Neuronal stem cell (in vitro differentiated cells): ENCODE measurements around the gene HS6ST3.

Experiments used
- DNase-seq: peaks from one replicate; pipeline ENCODE4 v3.0.0-alpha.2; 2013; ENCODE audit warnings: low spot score
- H2AFZ ChIP-seq: one replicate; pipeline ENCODE4 v1.6.1; 2013; ENCODE audit warnings: mild to moderate bottlenecking, low read length, inconsistent platforms
- H2AK5ac ChIP-seq: 2 replicates; pipeline ENCODE4 v1.6.1; 2013; ENCODE audit warnings: low read depth, mild to moderate bottlenecking, inconsistent platforms, low read length, moderate library complexity, mixed read lengths
- H2BK120ac ChIP-seq: 2 replicates; pipeline ENCODE4 v1.6.1; 2013; ENCODE audit warnings: low read depth, mild to moderate bottlenecking, inconsistent platforms, low read length, moderate library complexity, mixed read lengths
- H2BK12ac ChIP-seq: one replicate; pipeline ENCODE4 v1.6.1; 2013; ENCODE audit warnings: low read length, inconsistent platforms
- H2BK15ac ChIP-seq: 2 replicates; pipeline ENCODE4 v1.6.1; 2013; ENCODE audit warnings: mild to moderate bottlenecking, low read length, inconsistent platforms, mixed read lengths
- H2BK5ac ChIP-seq: one replicate; pipeline ENCODE4 v1.6.1; 2013; ENCODE audit warnings: inconsistent platforms, mild to moderate bottlenecking, low read length, moderate library complexity
- H3K14ac ChIP-seq: one replicate; pipeline ENCODE4 v1.6.1; 2013; ENCODE audit warnings: low read length, inconsistent platforms
- H3K18ac ChIP-seq: 2 replicates; pipeline ENCODE4 v1.6.1; 2013; ENCODE audit warnings: low read length, inconsistent platforms
- H3K23ac ChIP-seq: 2 replicates; pipeline ENCODE4 v1.6.1; 2013; ENCODE audit warnings: low read depth, mild to moderate bottlenecking, mixed read lengths, low read length, inconsistent platforms; ENCODE audit not compliant: poor library complexity
- H3K27ac ChIP-seq: replicated peaks from 3 replicates; pipeline ENCODE4 v1.5.1; 2013; ENCODE audit warnings: low read length, inconsistent platforms
- H3K27me3 ChIP-seq, 3 experiments: 2 replicates each; pipeline ENCODE4 v1.6.1; 2013; ENCODE audit warnings: low read length in 3 of 3, mild to moderate bottlenecking in 2 of 3, inconsistent platforms in 1 of 3, low read depth in 1 of 3, mixed read lengths in 1 of 3, moderate library complexity in 1 of 3; ENCODE audit not compliant: control insufficient read depth in 3 of 3, insufficient read depth in 3 of 3
- H3K36me3 ChIP-seq, 2 donors: replicated peaks in 1 of 2; 2 replicates each; pipeline ENCODE4 v1.6.1; 2013; ENCODE audit warnings: low read length in 2 of 2; ENCODE audit not compliant: control insufficient read depth in 2 of 2, insufficient read depth in 2 of 2
- H3K4ac ChIP-seq: 2 replicates; pipeline ENCODE4 v1.6.1; 2013; ENCODE audit warnings: inconsistent platforms, mild to moderate bottlenecking, low read length, moderate library complexity
- H3K4me1 ChIP-seq, 2 donors: 1 replicate in 1 of 2; 2 replicates in 1 of 2; pipeline ENCODE4 v1.6.1; 2013; ENCODE audit warnings: low read length in 2 of 2, low read depth in 1 of 2; ENCODE audit not compliant: control insufficient read depth in 2 of 2, insufficient read depth in 1 of 2
- H3K4me2 ChIP-seq: one replicate; pipeline ENCODE4 v1.6.1; 2013; ENCODE audit warnings: mild to moderate bottlenecking, low read length, inconsistent platforms; ENCODE audit not compliant: insufficient read depth, poor library complexity, severe bottlenecking
- H3K4me3 ChIP-seq, 2 donors: 2 replicates each; pipeline ENCODE4 v1.5.1; 2013; ENCODE audit warnings: low read length in 2 of 2, mild to moderate bottlenecking in 2 of 2, inconsistent platforms in 1 of 2, moderate library complexity in 1 of 2
- H3K79me1 ChIP-seq: one replicate; pipeline ENCODE4 v1.6.1; 2013; ENCODE audit warnings: low read depth, mild to moderate bottlenecking, inconsistent platforms, low read length, moderate library complexity
- H3K9ac ChIP-seq: one replicate; pipeline ENCODE4 v1.6.1; 2013; ENCODE audit warnings: mild to moderate bottlenecking, low read depth, low read length, inconsistent platforms; ENCODE audit not compliant: poor library complexity
- H3K9me3 ChIP-seq, 2 donors: replicated peaks in 1 of 2; 2 replicates each; pipeline versions ENCODE3 to v1.6.1; 2013; ENCODE audit warnings: low read length in 2 of 2, mild to moderate bottlenecking in 2 of 2, inconsistent platforms in 1 of 2, low read depth in 1 of 2, mixed read lengths in 1 of 2, moderate library complexity in 1 of 2; ENCODE audit not compliant: control insufficient read depth in 2 of 2, insufficient read depth in 1 of 2
- H4K8ac ChIP-seq: one replicate; pipeline ENCODE4 v1.6.1; 2013; ENCODE audit warnings: low read depth, mild to moderate bottlenecking, inconsistent platforms, low read length, moderate library complexity
- H4K91ac ChIP-seq: one replicate; pipeline ENCODE4 v1.6.1; 2013; ENCODE audit warnings: low read length, low read depth, mild to moderate bottlenecking, inconsistent platforms; ENCODE audit not compliant: poor library complexity
- WGBS, 2 donors: extraction: QIAGEN DNeasy Blood & Tissue Kit; methylation state at CpG; one replicate each; pipeline ENCODE4 v1.1.7; 2013; ENCODE audit warnings: missing lambda C conversion rate in 2 of 2, mixed read lengths in 1 of 2; ENCODE audit not compliant: insufficient read length in 2 of 2, insufficient replicate concordance in 1 of 2; ENCODE audit errors: extremely low coverage in 2 of 2; 5-methylcytosine and 5-hydroxymethylcytosine counted together

The HS6ST3 gene

DNA sequence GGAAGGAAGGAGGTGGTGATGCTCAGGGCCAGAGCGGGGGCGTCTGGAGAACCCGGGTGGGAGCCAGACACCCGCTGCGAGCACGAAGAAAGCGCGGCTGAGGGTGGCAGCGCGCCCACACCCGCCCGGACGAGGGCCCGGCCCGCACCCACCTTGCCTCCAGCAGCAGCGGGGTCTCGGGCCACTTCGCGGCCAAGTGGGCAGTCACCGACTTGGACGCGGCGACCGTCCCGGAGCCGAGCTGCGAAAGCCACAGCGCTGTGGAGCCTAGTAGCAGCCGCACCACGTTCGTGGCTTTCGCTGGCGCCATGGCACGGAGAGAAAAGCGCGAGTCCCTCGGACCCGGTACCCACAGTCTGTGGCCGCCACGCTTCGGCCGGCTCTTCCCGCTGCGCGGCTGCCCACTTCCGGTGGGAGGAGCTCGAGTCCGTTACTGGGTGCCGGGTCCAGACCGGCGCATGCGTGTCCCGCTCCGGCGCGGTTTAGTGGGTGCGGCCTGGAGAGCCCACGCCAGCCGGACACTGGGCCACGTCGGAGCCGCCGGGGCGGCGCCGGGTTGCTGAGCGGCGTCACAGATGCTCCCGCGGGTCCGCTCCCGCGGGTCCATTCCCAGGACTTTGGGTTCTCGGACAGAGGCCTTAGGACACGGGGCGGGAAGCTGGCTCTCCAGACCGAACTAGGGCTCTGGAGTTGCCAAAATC lies 36.8 kb upstream of the HS6ST3 start, which contains the start of gene UGGT2:
Gene UGGT2 (minus strand): TSS at position 399 of the 701 bp plus-strand sequence. CDS start 89 bp downstream, at position 310.
- Histone ChIP-seq H3K27ac (peak within 1 kb of the TSS; percentile 53), H3K4me2 (peak within 1 kb of the TSS; percentile 89), H4K91ac (peak within 1 kb of the TSS; percentile 68), H3K4me3 (peak within 1 kb of the TSS; percentile 85 to 100), H3K9me3 (no peaks in the 10 kb centered on the region), H3K79me1 (peaks cover 6% of the 10 kb centered on the region), H3K9ac (peak within 1 kb of the TSS; percentile 96), H3K23ac (peak within 1 kb of the TSS; percentile 44), H2BK15ac (peak within 1 kb of the TSS; percentile 92), H3K36me3 (no peaks in the 10 kb centered on the region), H2AK5ac (peak within 1 kb of the TSS; percentile 63), H3K4me1 (no peaks in the 10 kb centered on the region), H3K27me3 (peaks cover 0 to under 1% (median 0%) of the 10 kb centered on the region in 3 experiments), H2BK12ac (peak within 1 kb of the TSS; percentile 30), H4K8ac (peak within 1 kb of the TSS; percentile 72), H2BK120ac (no peak within 1 kb of the TSS), H2AFZ (peak within 1 kb of the TSS; percentile 98), H3K18ac (peak within 1 kb of the TSS; percentile 93), H2BK5ac (no peak within 1 kb of the TSS), H3K14ac (peak within 1 kb of the TSS; percentile 90), H3K4ac (no peak within 1 kb of the TSS)
- peak; percentile 76 for DNase-seq
- WGBS, 2 donors: no CpG with 5 or more reads among the region's 77 CpGs

DNA sequence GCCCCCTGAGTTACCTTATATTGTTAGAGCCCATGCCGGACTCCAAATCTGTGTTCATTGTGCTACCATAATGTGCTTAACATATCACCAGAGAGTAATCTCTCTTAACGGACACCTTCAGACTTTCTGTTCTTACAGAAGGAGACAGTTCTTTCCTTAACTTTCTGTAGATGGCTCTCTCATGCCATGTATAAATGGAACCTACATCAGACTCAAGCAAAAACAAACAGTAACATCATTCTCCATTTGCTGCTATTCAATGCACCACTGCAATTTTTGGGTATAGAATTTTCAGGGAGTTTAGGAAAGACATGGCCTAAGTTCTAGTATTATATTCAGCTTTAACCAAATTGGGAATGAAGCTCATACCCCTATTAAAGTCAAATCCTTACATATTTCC lies 24.1 kb upstream of the HS6ST3 start:
- Histone ChIP-seq H3K4me3 (no peak overlapping the region), H3K27me3 (peaks cover 0 to 3% (median 0%) of the 10 kb centered on the region in 3 experiments), H2BK12ac (no peak overlapping the region), H3K9ac (no peak overlapping the region), H3K4ac (no peak overlapping the region), H3K14ac (no peak overlapping the region), H2BK120ac (no peak overlapping the region), H3K23ac (no peak overlapping the region), H3K79me1 (no peaks in the 10 kb centered on the region), H2AK5ac (no peak overlapping the region), H3K27ac (no peak overlapping the region), H4K8ac (no peak overlapping the region), H4K91ac (no peak overlapping the region), H2AFZ (no peak overlapping the region), H3K4me2 (no peak overlapping the region), H2BK5ac (no peak overlapping the region), H3K9me3 (no peaks in the 10 kb centered on the region), H3K4me1 (no peaks in the 10 kb centered on the region), H3K18ac (no peak overlapping the region), H2BK15ac (no peak overlapping the region), H3K36me3 (no peaks in the 10 kb centered on the region)
- DNase-seq: no peak
- WGBS, 2 donors: no CpG with 5 or more reads among the region's 2 CpGs

DNA sequence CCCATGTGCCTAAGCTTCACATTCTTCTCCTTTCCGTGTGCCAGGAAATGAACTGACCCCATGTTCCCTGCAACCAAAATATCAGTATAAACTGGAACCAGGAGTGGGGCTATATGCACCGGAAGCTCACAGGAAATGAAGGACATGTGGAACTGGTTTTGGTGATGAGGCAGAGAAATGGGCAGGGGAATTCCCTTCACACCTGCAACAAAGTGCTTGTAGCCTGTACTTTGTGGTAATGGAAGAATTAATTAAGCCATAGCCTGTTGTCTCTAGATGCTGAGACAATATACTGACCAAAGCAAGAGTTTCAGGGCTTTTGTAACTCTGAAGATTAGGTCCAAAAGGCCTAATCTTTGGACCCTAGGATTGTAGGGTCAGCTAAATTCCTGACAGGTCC lies 21.2 kb upstream of the HS6ST3 start:
- no CpG with 5 or more reads among the region's 2 CpGs for WGBS, 2 donors
- Histone ChIP-seq H3K4me2 (no peak overlapping the region), H3K9ac (no peak overlapping the region), H2BK5ac (no peak overlapping the region), H2BK15ac (no peak overlapping the region), H2BK12ac (no peak overlapping the region), H3K4me3 (no peak overlapping the region), H4K8ac (no peak overlapping the region), H2BK120ac (no peak overlapping the region), H3K36me3 (no peaks in the 10 kb centered on the region), H3K14ac (no peak overlapping the region), H2AFZ (no peak overlapping the region), H3K4ac (no peak overlapping the region), H3K27me3 (peaks cover 0 to 8% (median 0%) of the 10 kb centered on the region in 3 experiments), H3K27ac (no peak overlapping the region), H3K9me3 (no peaks in the 10 kb centered on the region), H3K4me1 (no peaks in the 10 kb centered on the region), H2AK5ac (no peak overlapping the region), H3K18ac (no peak overlapping the region), H3K23ac (no peak overlapping the region), H3K79me1 (no peaks in the 10 kb centered on the region), H4K91ac (no peak overlapping the region)
- no peak for DNase-seq

DNA sequence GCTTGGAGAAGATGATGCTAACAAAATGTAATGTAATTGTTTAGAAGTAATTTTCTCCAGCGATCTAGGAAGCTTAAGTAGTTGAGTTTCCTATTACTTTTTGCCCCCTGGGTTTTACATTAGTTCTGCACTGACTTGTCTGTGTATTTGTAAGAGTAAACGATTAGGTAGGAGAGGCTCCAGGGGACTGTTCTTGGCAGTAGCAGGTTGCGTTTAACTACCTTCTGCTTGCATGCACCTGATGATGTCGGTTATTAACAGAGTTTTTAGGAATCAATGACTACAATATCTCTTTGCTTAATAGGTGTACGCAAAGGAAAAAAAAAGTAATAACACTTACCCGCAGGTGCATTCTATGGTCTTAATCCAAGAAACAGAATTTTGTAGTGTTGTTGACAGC lies 18.4 kb upstream of the HS6ST3 start:
- Histone ChIP-seq H3K4me3 (no peak overlapping the region), H2BK120ac (no peak overlapping the region), H3K4ac (no peak overlapping the region), H3K23ac (no peak overlapping the region), H4K91ac (no peak overlapping the region), H3K27me3 (peaks cover 0 to 5% (median 0%) of the 10 kb centered on the region in 3 experiments), H3K79me1 (no peaks in the 10 kb centered on the region), H3K36me3 (no peaks in the 10 kb centered on the region), H3K4me1 (no peaks in the 10 kb centered on the region), H2BK15ac (no peak overlapping the region), H3K9me3 (no peaks in the 10 kb centered on the region), H4K8ac (no peak overlapping the region), H2BK12ac (no peak overlapping the region), H3K18ac (no peak overlapping the region), H2AK5ac (no peak overlapping the region), H3K4me2 (no peak overlapping the region), H3K9ac (no peak overlapping the region), H3K14ac (no peak overlapping the region), H2BK5ac (no peak overlapping the region), H2AFZ (no peak overlapping the region), H3K27ac (no peak overlapping the region)
- no CpG with 5 or more reads among the region's 6 CpGs for WGBS, 2 donors
- no peak for DNase-seq
